WI38 (cell line): Measurements from ENCODE around the gene HSPA5.
A peak's percentile ranks its signal among the peaks of the same experiment; 100 is the strongest.
"Not testable (repeated sequence)": the region's sequence is repeated elsewhere in the genome, so short reads cannot be mapped to it uniquely, and the experiment has no call there.

Experiments
- H3K4me3 ChIP-seq: 2 replicates; pipeline ENCODE4 v1.5.1; 2011; ENCODE audit warnings: low read depth, mild to moderate bottlenecking, control low read depth, low read length
- CTCF ChIP-seq: IDR thresholded peaks from 2 replicates; pipeline ENCODE4 v1.5.1; 2012; ENCODE audit warnings: low read depth, mild to moderate bottlenecking, control low read depth, low read length

The HSPA5 gene

GRCh38 chr9:125241000-125241862 lies at the start of gene HSPA5:
HSPA5 (minus strand) TSS chr9:125241343; CDS start chr9:125241126, 217 bp downstream.
- no peak for TF ChIP-seq CTCF
- H3K4me3 ChIP-seq = peak within 1 kb of the TSS; percentile 97

GRCh38 chr9:125286935-125287433 lies 45.8 kb upstream of the HSPA5 start:
- H3K4me3 ChIP-seq = not testable (repeated sequence)

GRCh38 chr9:125284855-125285254 lies 43.7 kb upstream of the HSPA5 start:
- no peak overlapping the region for H3K4me3 ChIP-seq
- no peak for TF ChIP-seq CTCF

- TF ChIP-seq CTCF = no peak
- no peak overlapping the region for H3K4me3 ChIP-seq
Measured at GRCh38 chr9:125280945-125281344, 39.8 kb upstream of the HSPA5 start.

GRCh38 chr9:125277411-125277810 lies 36.3 kb upstream of the HSPA5 start:
- H3K4me3 ChIP-seq = no peak overlapping the region
- TF ChIP-seq CTCF = no peak

GRCh38 chr9:125276771-125277170 lies 35.6 kb upstream of the HSPA5 start:
- no peak for TF ChIP-seq CTCF
- H3K4me3 ChIP-seq = no peak overlapping the region

GRCh38 chr9:125272697-125273096 lies 31.6 kb upstream of the HSPA5 start:
- H3K4me3 ChIP-seq = no peak overlapping the region
- TF ChIP-seq CTCF = no peak
